BJ (cell line): Measurements from ENCODE around the gene KIF20B. TPM values are rescaled to one million over a fixed set of nuclear protein-coding genes. Genes with fewer than 3 reads are reported as not detected.

Experiments
- CTCF ChIA-PET: fragments of 350-600 bp; formaldehyde crosslinking; extraction: SDS; loops from one replicate; lab custom pipeline; 2021; ENCODE audit warnings: antibody characterized with exemption, inconsistent platforms; lab: Yijun Ruan, JAX
- POLR2A ChIA-PET: fragments of 300-600 bp; sonication (Branson Sonifier 250); formaldehyde crosslinking; extraction: SDS; loops from one replicate; lab custom pipeline; 2021; ENCODE audit warnings: antibody characterized with exemption; lab: Charles Lee
- DNase-seq: peaks from one replicate; pipeline ENCODE4 v3.0.0-alpha.2; 2011; ENCODE audit warnings: low read depth
- H3K27me3 ChIP-seq: 2 replicates; pipeline ENCODE4 v1.6.0; 2011; ENCODE audit warnings: low read length; ENCODE audit not compliant: control insufficient read depth, insufficient read depth
- H3K36me3 ChIP-seq: 2 replicates; pipeline ENCODE4 v1.5.1; 2011; ENCODE audit warnings: low read length; ENCODE audit not compliant: control insufficient read depth, insufficient read depth
- H3K4me3 ChIP-seq: 2 replicates; pipeline ENCODE4 v1.5.1; 2011; ENCODE audit warnings: low read depth, mild to moderate bottlenecking, control low read depth, low read length
- CTCF ChIP-seq: IDR thresholded peaks from 2 replicates; pipeline ENCODE4 v1.5.1; 2011; ENCODE audit warnings: low read depth, mild to moderate bottlenecking, control low read depth, inconsistent platforms, low read length, moderate library complexity; ENCODE audit not compliant: insufficient read depth
- polyA plus RNA-seq: library from polyadenylated mRNA; depleted of rRNA; stranded (reverse); fragments of >200 nt; gene quantifications from 2 replicates; pipeline ENCODE4 v1.2.3, GENCODE V29; 2011

KIF20B gene
- polyA plus RNA-seq, 1 experiment, result 1.4 TPM

- CTCF ChIA-PET, result no interaction called here
- no peak for DNase-seq
- Histone ChIP-seq H3K27me3 (no peaks in the 10 kb centered on the region), H3K36me3 (no peaks in the 10 kb centered on the region), H3K4me3 (no peak overlapping the region)
- no peak for TF ChIP-seq CTCF
- POLR2A ChIA-PET, result no interaction called here
These were observed 3.4 kb upstream of the KIF20B start for GRCh38 chr10:89697946-89698345.

GRCh38 chr10:89699581-89700064 lies 1.8 kb upstream of the KIF20B start:
- no peak for DNase-seq
- CTCF ChIA-PET, result interaction anchor here (0.5 kb wide), 1 partner anchor 683 kb away, joined by 3 read pairs; no protein-coding TSS in a partner anchor

GRCh38 chr10:89700923-89701241 lies 508 bp upstream of the KIF20B start:
- ChIA-PET CTCF (interaction anchor here (0.9 to 1.7 kb wide), 3 partner anchors 8 to 57 kb away, joined by 3 to 6 read pairs (median 4); no protein-coding TSS in a partner anchor), POLR2A (interaction anchor here (0.5 kb wide), 1 partner anchor 53 kb away, joined by 4 read pairs; no protein-coding TSS in a partner anchor)

More at GRCh38 chr10:89699581-89700064, 1.8 kb upstream of the KIF20B start:
- no peak for TF ChIP-seq CTCF
- no peaks in the 10 kb centered on the region for H3K27me3 ChIP-seq
- H3K4me3 ChIP-seq, result no peak overlapping the region
- H3K36me3 ChIP-seq, result no peaks in the 10 kb centered on the region
- POLR2A ChIA-PET, result no interaction called here

GRCh38 chr10:89702121-89702480 lies 711 bp downstream of the KIF20B start:
- no peak for DNase-seq
- POLR2A ChIA-PET, result no interaction called here

More at GRCh38 chr10:89700923-89701241, 508 bp upstream of the KIF20B start:
- no peak for TF ChIP-seq CTCF
- no peak for DNase-seq
- Histone ChIP-seq H3K4me3 (peak overlapping the region; percentile 85), H3K36me3 (no peaks in the 10 kb centered on the region), H3K27me3 (no peaks in the 10 kb centered on the region)

GRCh38 chr10:89705466-89705865 lies 4.1 kb downstream of the KIF20B start:
- Histone ChIP-seq H3K27me3 (no peaks in the 10 kb centered on the region), H3K36me3 (no peaks in the 10 kb centered on the region), H3K4me3 (no peak overlapping the region)
- ChIA-PET POLR2A (no interaction called here), CTCF (no interaction called here)
- no peak for DNase-seq
- no peak for TF ChIP-seq CTCF

More at GRCh38 chr10:89702121-89702480, 711 bp downstream of the KIF20B start:
- CTCF ChIA-PET, result interaction anchor here (1.7 kb wide), 1 partner anchor 13 kb away, joined by 4 read pairs; no protein-coding TSS in a partner anchor
- no peaks in the 10 kb centered on the region for H3K36me3 ChIP-seq
- no peaks in the 10 kb centered on the region for H3K27me3 ChIP-seq
- peak overlapping the region; percentile 85 for H3K4me3 ChIP-seq
- no peak for TF ChIP-seq CTCF
